Hepatocyte (in vitro differentiated cells): Measurements from ENCODE around the gene MOB2. TPM values are rescaled to one million over a fixed set of nuclear protein-coding genes. Genes with fewer than 3 reads are reported as not detected.
A peak's percentile ranks its signal among the peaks of the same experiment; 100 is the strongest.

Experiments used
- DNase-seq: peaks from one replicate; pipeline ENCODE4 v3.0.0-alpha.2; 2016; ENCODE audit warnings: low spot score
- H2AFZ ChIP-seq: fragments of 200-600 bp; sonication (generic); 2 replicates; pipeline ENCODE4 v1.6.0; 2016; ENCODE audit warnings: antibody characterized with exemption, mild to moderate bottlenecking
- H3K27ac ChIP-seq: fragments of 200-600 bp; sonication (generic); 2 replicates; pipeline ENCODE4 v1.5.1; 2016; ENCODE audit warnings: mild to moderate bottlenecking
- H3K27me3 ChIP-seq: fragments of 200-600 bp; sonication (generic); 2 replicates; pipeline ENCODE4 v1.6.1; 2016
- H3K36me3 ChIP-seq: fragments of 200-600 bp; sonication (generic); replicated peaks from 2 replicates; pipeline ENCODE4 v1.5.1; 2016; ENCODE audit warnings: low read depth; ENCODE audit not compliant: insufficient read depth
- H3K4me1 ChIP-seq: fragments of 200-600 bp; sonication (generic); 2 replicates; pipeline ENCODE4 v1.5.1; 2016; ENCODE audit warnings: mild to moderate bottlenecking, moderate library complexity; ENCODE audit not compliant: insufficient read depth
- H3K4me2 ChIP-seq: fragments of 200-600 bp; sonication (generic); 2 replicates; pipeline ENCODE4 v1.6.0; 2016
- H3K4me3 ChIP-seq: fragments of 200-600 bp; sonication (generic); 2 replicates; pipeline ENCODE4 v1.5.1; 2016; ENCODE audit warnings: mild to moderate bottlenecking
- H3K79me2 ChIP-seq: fragments of 200-600 bp; sonication (generic); 2 replicates; pipeline ENCODE4 v1.6.0; 2017; ENCODE audit warnings: mild to moderate bottlenecking
- H3K9me2 ChIP-seq: fragments of 200-600 bp; sonication (generic); replicated peaks from 2 replicates; pipeline ENCODE4 v1.6.0; 2017; ENCODE audit warnings: mild to moderate bottlenecking; ENCODE audit not compliant: insufficient read depth
- H3K9me3 ChIP-seq: fragments of 200-600 bp; sonication (generic); 2 replicates; pipeline ENCODE4 v1.5.1; 2016; ENCODE audit warnings: low read depth, mild to moderate bottlenecking
- H4K20me1 ChIP-seq: fragments of 200-600 bp; sonication (generic); 2 replicates; pipeline ENCODE4 v1.6.0; 2016; ENCODE audit warnings: mild to moderate bottlenecking; ENCODE audit not compliant: insufficient read depth, poor library complexity, severe bottlenecking
- EZH2 ChIP-seq: fragments of 200-600 bp; sonication (generic); IDR thresholded peaks from 2 replicates; pipeline ENCODE4 v1.6.1; 2016; ENCODE audit warnings: antibody characterized with exemption, mild to moderate bottlenecking, borderline replicate concordance
- EZH2phosphoT487 ChIP-seq: fragments of 200-600 bp; sonication (generic); IDR thresholded peaks from one replicate; pipeline ENCODE4 v1.6.1; 2018; ENCODE audit warnings: antibody characterized with exemption, mild to moderate bottlenecking, low read depth, moderate library complexity; ENCODE audit not compliant: unreplicated experiment, severe bottlenecking
- WGBS: methylation state at CpG from one replicate; pipeline ENCODE4 v1.1.6; 2016; ENCODE audit warnings: low lambda C conversion rate; ENCODE audit errors: missing lambda C conversion rate; 5-methylcytosine and 5-hydroxymethylcytosine counted together
- polyA plus RNA-seq: library from polyadenylated mRNA; unstranded; fragments of >200 nt; fragmentation: Nextera tagmentation; extraction: Ambion mirVana; gene quantifications from 2 replicates; pipeline ENCODE4 v1.2.1, GENCODE V29; 2016
- total RNA-seq: library from RNA; depleted of rRNA; stranded (reverse); fragments of >200 nt; gene quantifications from 2 replicates; pipeline ENCODE4 v1.2.3, GENCODE V29; 2014
- TF ChIP-seq, protein P1 (sequence below): fragments of 200-600 bp; sonication (generic); IDR thresholded peaks from 2 replicates; pipeline ENCODE4 v1.5.1; 2016; ENCODE audit warnings: antibody characterized with exemption, mild to moderate bottlenecking; ENCODE audit not compliant: poor library complexity

MOB2 gene
- total and polyA plus RNA-seq, 2 experiments from 2014 or later = 12.5 to 48.2 TPM

DNA sequence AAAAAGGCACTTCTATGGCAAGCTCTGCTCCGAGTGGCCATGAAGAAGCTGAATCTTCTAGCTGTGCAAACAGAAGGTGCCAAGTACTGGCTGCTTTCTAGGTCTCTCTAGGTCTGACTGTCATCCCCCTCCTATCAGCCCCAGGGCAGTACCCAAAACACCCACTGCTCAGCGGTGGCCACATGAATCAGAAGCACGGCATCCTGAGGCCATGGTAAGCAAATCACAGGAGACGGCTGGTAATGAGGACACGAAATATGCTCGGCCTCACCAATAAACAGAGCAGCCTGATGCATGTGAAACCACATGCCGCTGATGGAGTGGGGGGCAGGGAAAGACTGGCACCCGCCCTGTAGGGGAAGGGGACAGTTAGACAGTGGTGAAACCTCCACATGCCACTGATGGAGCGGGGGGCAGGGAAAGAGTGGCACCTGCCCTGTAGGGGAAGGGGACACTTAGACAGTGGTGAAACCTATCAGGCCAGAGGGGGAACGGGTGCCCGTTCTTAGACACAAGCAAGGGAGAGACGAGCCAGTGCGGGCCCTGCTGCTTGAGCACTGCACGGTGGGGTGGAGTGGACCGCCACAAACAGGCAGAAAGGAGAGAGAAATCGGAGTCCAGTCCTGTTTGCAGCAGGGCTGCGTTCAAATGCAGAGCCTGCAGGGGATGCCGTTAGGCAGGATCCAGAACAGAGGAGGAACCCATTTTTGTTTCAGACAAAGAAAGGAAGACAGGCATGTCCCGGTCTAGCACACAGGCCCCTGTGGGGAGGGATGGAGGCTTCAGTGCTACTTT lies 29.9 kb upstream of the MOB2 start:
- no peak overlapping the region for H3K4me2 ChIP-seq
- 84% methylated on average over 19 of the region's 19 CpGs for WGBS
- no peak overlapping the region for H3K4me3 ChIP-seq
- H4K20me1 ChIP-seq = peaks cover 80% of the 10 kb centered on the region
- no peaks in the 10 kb centered on the region for H3K36me3 ChIP-seq
- TF ChIP-seq EZH2phosphoT487 = no peak
- no peak for TF ChIP-seq EZH2
- TF ChIP-seq, protein P1, sequence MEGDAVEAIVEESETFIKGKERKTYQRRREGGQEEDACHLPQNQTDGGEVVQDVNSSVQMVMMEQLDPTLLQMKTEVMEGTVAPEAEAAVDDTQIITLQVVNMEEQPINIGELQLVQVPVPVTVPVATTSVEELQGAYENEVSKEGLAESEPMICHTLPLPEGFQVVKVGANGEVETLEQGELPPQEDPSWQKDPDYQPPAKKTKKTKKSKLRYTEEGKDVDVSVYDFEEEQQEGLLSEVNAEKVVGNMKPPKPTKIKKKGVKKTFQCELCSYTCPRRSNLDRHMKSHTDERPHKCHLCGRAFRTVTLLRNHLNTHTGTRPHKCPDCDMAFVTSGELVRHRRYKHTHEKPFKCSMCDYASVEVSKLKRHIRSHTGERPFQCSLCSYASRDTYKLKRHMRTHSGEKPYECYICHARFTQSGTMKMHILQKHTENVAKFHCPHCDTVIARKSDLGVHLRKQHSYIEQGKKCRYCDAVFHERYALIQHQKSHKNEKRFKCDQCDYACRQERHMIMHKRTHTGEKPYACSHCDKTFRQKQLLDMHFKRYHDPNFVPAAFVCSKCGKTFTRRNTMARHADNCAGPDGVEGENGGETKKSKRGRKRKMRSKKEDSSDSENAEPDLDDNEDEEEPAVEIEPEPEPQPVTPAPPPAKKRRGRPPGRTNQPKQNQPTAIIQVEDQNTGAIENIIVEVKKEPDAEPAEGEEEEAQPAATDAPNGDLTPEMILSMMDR = no peak
- H2AFZ ChIP-seq = no peak overlapping the region
- H3K9me2 ChIP-seq = no peaks in the 10 kb centered on the region
- no peaks in the 10 kb centered on the region for H3K9me3 ChIP-seq
- H3K27ac ChIP-seq = no peak overlapping the region
- H3K79me2 ChIP-seq = peaks cover 56% of the 10 kb centered on the region
- H3K27me3 ChIP-seq = no peaks in the 10 kb centered on the region
- peaks cover 2% of the 10 kb centered on the region for H3K4me1 ChIP-seq
- no peak for DNase-seq

- Histone ChIP-seq H4K20me1 (peaks cover 80% of the 10 kb centered on the region), H3K36me3 (no peaks in the 10 kb centered on the region), H3K4me2 (peak overlapping the region; percentile 65), H3K27ac (no peak overlapping the region), H3K4me3 (no peak overlapping the region), H3K9me3 (no peaks in the 10 kb centered on the region), H3K4me1 (peaks cover 2% of the 10 kb centered on the region), H2AFZ (no peak overlapping the region), H3K27me3 (no peaks in the 10 kb centered on the region), H3K9me2 (no peaks in the 10 kb centered on the region), H3K79me2 (peaks cover 52% of the 10 kb centered on the region)
- WGBS = 46% methylated on average over 36 of the region's 36 CpGs
- no peak for TF ChIP-seq EZH2
- TF ChIP-seq, protein P1 = peak; percentile 93
- peak; percentile 85 for DNase-seq
Measured at GRCh38 chr11:1515082-1516060, 28.8 kb upstream of the MOB2 start.

GRCh38 chr11:1514336-1515061 lies 27.9 kb upstream of the MOB2 start:
- Histone ChIP-seq H3K4me1 (peaks cover 2% of the 10 kb centered on the region), H3K27ac (no peak overlapping the region), H3K27me3 (no peaks in the 10 kb centered on the region), H3K79me2 (peaks cover 47% of the 10 kb centered on the region), H3K36me3 (no peaks in the 10 kb centered on the region), H4K20me1 (peaks cover 77% of the 10 kb centered on the region), H3K9me3 (no peaks in the 10 kb centered on the region), H3K4me3 (no peak overlapping the region), H3K9me2 (no peaks in the 10 kb centered on the region), H2AFZ (no peak overlapping the region), H3K4me2 (no peak overlapping the region)
- 96% methylated on average over 31 of the region's 31 CpGs for WGBS
- DNase-seq = no peak
- no peak for TF ChIP-seq EZH2phosphoT487
- no peak for TF ChIP-seq EZH2
- TF ChIP-seq, protein P1 = peak; percentile 4
